Pancreas (tissue), 10 donors: Measurements from ENCODE around the gene TEX10. TPM values are rescaled to one million over a fixed set of nuclear protein-coding genes. Genes with fewer than 3 reads are reported as not detected.

Experiments
- ATAC-seq, 4 donors: fragments of 200-7000 bp; cut with Tn5 transposase; one replicate each; pipeline versions ENCODE4 v1.8.0 to v1.9.1; 2020; ENCODE audit warnings: mild to moderate bottlenecking in 4 of 4, moderate library complexity in 4 of 4
- DNase-seq, 6 donors: peaks; one replicate each; pipeline ENCODE4 v3.0.0-alpha.2; 2020
- FAIRE-seq: peaks from 2 replicates; lab custom pipeline; 2012; peaks lifted over from hg19 to GRCh38; lab: Jason Lieb, UNC
- H3K27ac ChIP-seq, 4 donors: fragments of 200-600 bp; sonication (generic); 1 replicate in 3 of 4; 2 replicates in 1 of 4; pipeline versions ENCODE4 v1.5.0 to v1.8.0; 2020
- H3K27me3 ChIP-seq, 4 donors: fragments of 200-600 bp; one replicate each; pipeline ENCODE4 v1.8.0; 2021
- H3K36me3 ChIP-seq, 3 donors: fragments of 200-600 bp; sonication (generic) in 1 of 3; one replicate each; pipeline versions ENCODE4 v1.5.0 to v1.8.0; 2020 to 2021
- H3K4me1 ChIP-seq, 3 donors: fragments of 200-600 bp; one replicate each; pipeline ENCODE4 v1.8.0; 2021
- H3K4me3 ChIP-seq, 4 donors: fragments of 200-600 bp; sonication (generic) in 2 of 4; one replicate each; pipeline versions ENCODE4 v1.5.0 to v1.8.0; 2020 to 2021
- H3K9me3 ChIP-seq, 4 donors: fragments of 200-600 bp; one replicate each; pipeline ENCODE4 v1.8.0; 2021
- WGBS, 2 donors: extraction: QIAGEN DNeasy Blood & Tissue Kit; methylation state at CpG; one replicate each; pipeline ENCODE4 v1.1.7; 2013; 5-methylcytosine and 5-hydroxymethylcytosine counted together
- intact Hi-C, 3 donors: fragments of 100-400 bp; cut with DNase I; formaldehyde crosslinking; loops; one replicate each; pipeline versions ENCODE4 v1.11.1 to v1.14.2; 2022
- polyA plus RNA-seq, 2 donors: library from polyadenylated mRNA; stranded (reverse); fragments of 200-250 nt; gene quantifications; one replicate each; pipeline ENCODE4 v1.2.3, GENCODE V29; 2013
- total RNA-seq, 6 donors: library from RNA; stranded (reverse); fragmentation: NEBNext Ultra II Directional in 4 of 6; extraction: Animal tissue kit (Norgen Biotek cat#: 25700) in 4 of 6; gene quantifications; one replicate each; pipeline versions ENCODE4 v1.2.1 to v1.2.4, GENCODE V29; 2021 to 2023
- TF ChIP-seq, protein P1 (sequence below), 4 donors: fragments of 200-600 bp; sonication (generic) in 3 of 4; IDR thresholded peaks; one replicate each; pipeline versions ENCODE4 v1.5.0 to v1.8.0; 2021; ENCODE audit warnings: antibody characterized with exemption in 4 of 4
- donor health status: healthy with polysubstance abuse.
- donor health status: DM: no; HTN: no; CAD: no; lungs with moderate emphysema.
- donor health status: DM: no; HTN: no; CAD: no.
- donor health status: control.
- donor health status: control.
- donor health status: Bipolar disorder and iron deficiency.
- donor health status: DM: yes; HTN: yes; CAD: no.
- donor health status: DM: no; HTN: no; CAD: no.
- donor health status: DM: no; HTN: no; CAD: no.
- donor health status: DM: yes; HTN: yes; CAD: no.

The TEX10 gene
- total and polyA plus RNA-seq, 8 donors: 3.1 to 6.7 (median 5.4) TPM

DNA sequence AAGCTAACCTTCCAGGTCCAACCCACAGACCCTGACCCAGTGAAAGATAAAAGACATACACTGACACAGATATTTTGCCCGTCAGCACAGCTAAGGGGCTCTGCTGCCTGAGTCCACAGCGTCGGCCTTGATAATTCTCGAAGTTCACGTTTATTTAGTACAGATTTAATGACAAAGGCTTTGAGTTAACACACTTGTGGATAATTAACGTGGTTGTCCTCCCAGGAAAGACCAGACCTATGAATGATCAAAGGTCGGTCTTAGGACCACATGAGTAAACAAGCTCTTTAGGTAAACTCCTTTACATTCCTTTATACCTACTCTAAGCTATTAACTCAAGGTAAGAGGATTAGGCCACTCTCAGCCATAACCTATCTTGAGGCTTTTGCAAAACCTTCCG lies 11.3 kb upstream of the TEX10 start:
- Histone ChIP-seq H3K9me3 (no peaks in the 10 kb centered on the region), H3K4me3 (no peak overlapping the region), H3K27me3 (no peaks in the 10 kb centered on the region), H3K4me1 (no peaks in the 10 kb centered on the region), H3K27ac (no peak overlapping the region), H3K36me3 (no peaks in the 10 kb centered on the region)
- WGBS, 2 donors: 73 to 74% methylated on average over 8 of the region's 8 CpGs
- intact Hi-C loops: no loop called here
- ATAC-seq: no peak
- TF ChIP-seq, protein P1, sequence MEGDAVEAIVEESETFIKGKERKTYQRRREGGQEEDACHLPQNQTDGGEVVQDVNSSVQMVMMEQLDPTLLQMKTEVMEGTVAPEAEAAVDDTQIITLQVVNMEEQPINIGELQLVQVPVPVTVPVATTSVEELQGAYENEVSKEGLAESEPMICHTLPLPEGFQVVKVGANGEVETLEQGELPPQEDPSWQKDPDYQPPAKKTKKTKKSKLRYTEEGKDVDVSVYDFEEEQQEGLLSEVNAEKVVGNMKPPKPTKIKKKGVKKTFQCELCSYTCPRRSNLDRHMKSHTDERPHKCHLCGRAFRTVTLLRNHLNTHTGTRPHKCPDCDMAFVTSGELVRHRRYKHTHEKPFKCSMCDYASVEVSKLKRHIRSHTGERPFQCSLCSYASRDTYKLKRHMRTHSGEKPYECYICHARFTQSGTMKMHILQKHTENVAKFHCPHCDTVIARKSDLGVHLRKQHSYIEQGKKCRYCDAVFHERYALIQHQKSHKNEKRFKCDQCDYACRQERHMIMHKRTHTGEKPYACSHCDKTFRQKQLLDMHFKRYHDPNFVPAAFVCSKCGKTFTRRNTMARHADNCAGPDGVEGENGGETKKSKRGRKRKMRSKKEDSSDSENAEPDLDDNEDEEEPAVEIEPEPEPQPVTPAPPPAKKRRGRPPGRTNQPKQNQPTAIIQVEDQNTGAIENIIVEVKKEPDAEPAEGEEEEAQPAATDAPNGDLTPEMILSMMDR (IDR thresholded peaks at IDR 0.05): no peak
- no peak for DNase-seq
- no peak for FAIRE-seq

DNA sequence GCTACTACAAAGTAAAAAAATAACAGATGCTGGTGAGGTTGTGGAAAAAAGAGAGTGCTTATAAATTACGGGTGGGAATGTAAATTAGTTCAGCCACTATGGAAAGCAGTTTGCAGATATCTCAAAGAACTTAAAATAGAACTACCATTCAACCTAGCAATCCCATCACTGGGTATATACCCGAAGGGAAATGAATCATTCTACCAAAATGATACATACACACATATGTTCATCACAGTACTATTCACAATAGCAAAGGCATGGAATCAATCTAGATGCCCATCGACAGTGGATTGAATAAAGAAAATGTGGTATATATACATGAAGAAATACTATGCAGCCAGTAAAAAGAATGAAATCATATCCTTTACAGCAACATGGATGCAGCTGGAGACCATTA lies 6.3 kb upstream of the TEX10 start:
- no peaks in the 10 kb centered on the region for H3K4me1 ChIP-seq
- H3K36me3 ChIP-seq: no peaks in the 10 kb centered on the region
- no peak for FAIRE-seq
- WGBS, 2 donors: 88 to 96% methylated on average over 3 of the region's 3 CpGs
- DNase-seq: no peak
- no peaks in the 10 kb centered on the region for H3K27me3 ChIP-seq
- H3K9me3 ChIP-seq: no peaks in the 10 kb centered on the region
- no peak for ATAC-seq
- no peak overlapping the region for H3K27ac ChIP-seq
- H3K4me3 ChIP-seq: no peak overlapping the region
- intact Hi-C loops: no loop called here
- TF ChIP-seq, protein P1 (IDR thresholded peaks at IDR 0.05): no peak

DNA sequence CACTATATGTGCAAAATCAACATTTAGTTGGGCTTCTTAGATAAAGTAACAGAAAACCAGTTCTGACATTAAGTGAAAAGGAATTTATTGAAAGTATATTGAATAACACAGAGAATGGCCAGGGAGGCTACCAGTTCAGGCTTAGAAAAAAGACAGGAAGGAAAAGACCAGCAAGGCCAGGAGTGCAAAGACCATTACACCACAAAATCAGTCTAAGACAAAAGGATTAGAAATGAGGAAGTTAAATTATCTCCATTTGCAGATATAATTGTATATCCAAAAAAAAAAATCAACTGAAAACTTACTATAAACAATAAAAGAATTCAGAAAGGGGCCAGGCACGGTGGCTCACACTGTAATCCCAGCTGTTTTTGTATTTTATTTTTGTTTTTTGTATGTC lies 4.8 kb upstream of the TEX10 start:
- intact Hi-C loops: no loop called here
- Histone ChIP-seq H3K9me3 (no peaks in the 10 kb centered on the region), H3K36me3 (no peaks in the 10 kb centered on the region), H3K4me1 (no peaks in the 10 kb centered on the region), H3K27me3 (no peaks in the 10 kb centered on the region), H3K4me3 (no peak overlapping the region), H3K27ac (no peak overlapping the region)
- DNase-seq (no peak), FAIRE-seq (no peak), ATAC-seq (no peak)
- WGBS, 2 donors: 87 to 89% methylated on average over 1 of the region's 1 CpG
- TF ChIP-seq, protein P1 (IDR thresholded peaks at IDR 0.05): no peak

DNA sequence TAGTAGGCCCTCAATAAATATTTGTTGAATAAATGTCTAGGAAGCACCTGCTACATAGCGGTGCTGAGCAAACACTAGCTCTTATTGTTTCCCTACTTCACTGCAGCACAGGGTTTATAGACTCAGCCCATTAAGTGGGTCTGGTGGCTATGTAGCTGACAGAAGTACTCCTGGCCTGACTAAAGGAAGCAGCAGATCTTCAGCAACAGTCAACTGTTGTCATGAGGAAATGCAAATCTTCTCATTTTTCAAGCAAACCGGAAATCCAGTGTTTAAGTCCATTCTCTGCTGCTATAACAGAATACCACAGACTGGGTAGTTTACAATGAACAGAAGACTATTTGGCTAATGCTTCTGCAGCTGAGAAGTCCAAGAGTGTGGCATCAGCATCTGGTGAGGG lies 2.8 kb upstream of the TEX10 start:
- H3K9me3 ChIP-seq: no peaks in the 10 kb centered on the region
- H3K36me3 ChIP-seq: no peaks in the 10 kb centered on the region
- H3K4me3 ChIP-seq: no peak overlapping the region
- FAIRE-seq (no peak), DNase-seq (no peak), ATAC-seq (no peak)
- no peak overlapping the region for H3K27ac ChIP-seq
- H3K27me3 ChIP-seq: no peaks in the 10 kb centered on the region
- WGBS, 2 donors: 90 to 94% methylated on average over 2 of the region's 2 CpGs
- intact Hi-C loops: no loop called here
- H3K4me1 ChIP-seq: peaks cover 0 to 8% (median 4%) of the 10 kb centered on the region in 3 donors
- TF ChIP-seq, protein P1 (IDR thresholded peaks at IDR 0.05): no peak

DNA sequence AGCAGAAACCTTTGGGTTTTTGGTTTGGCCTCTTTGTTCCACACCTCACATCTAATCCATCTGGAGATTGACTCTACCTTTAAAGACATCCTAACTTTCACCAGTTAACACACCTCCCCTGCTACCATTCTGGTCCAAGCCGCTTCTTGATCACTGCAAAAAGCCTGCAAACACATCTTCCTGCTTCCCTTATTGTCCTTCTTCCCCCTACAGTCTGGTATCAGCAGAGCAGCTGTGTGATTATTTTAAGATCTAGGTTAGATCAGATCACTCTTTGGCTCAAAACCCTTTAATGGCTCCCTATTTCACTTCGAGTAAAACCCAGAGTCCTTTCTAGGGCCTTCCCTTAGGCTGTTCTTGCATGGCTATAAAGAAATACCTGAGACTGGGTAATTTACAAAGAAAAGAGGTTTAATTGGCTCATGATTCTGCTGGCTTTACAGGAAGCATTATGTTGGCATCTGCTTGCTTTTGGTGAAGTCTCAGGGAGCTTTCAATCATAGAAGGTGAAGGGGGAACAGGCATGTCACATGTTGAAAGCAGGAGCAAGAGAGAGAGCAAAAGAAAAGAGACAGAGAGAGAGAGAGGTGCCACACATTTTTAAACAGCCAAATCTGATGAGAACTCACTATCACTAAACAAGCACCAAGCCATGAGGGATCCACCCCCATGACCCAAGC lies 1.5 kb upstream of the TEX10 start:
- Histone ChIP-seq H3K4me3 (no peak overlapping the region), H3K9me3 (no peaks in the 10 kb centered on the region), H3K4me1 (peaks cover 0 to 8% (median 5%) of the 10 kb centered on the region in 3 donors), H3K27ac (no peak overlapping the region), H3K27me3 (no peaks in the 10 kb centered on the region), H3K36me3 (no peaks in the 10 kb centered on the region)
- DNase-seq (no peak), FAIRE-seq (no peak), ATAC-seq (no peak)
- 92 to 93% methylated on average over 2 of the region's 2 CpGs for WGBS, 2 donors
- TF ChIP-seq, protein P1 (IDR thresholded peaks at IDR 0.05): no peak
- intact Hi-C loops: no loop called here
